Lower leg skin (tissue), 4 donors: ENCODE results near the gene PPP1R18. TPM values are rescaled to one million over a fixed set of nuclear protein-coding genes. Genes with fewer than 3 reads are reported as not detected.

Source experiments
- DNase-seq, 2 donors: peaks; one replicate each; pipeline ENCODE4 v3.0.0-alpha.2; 2019; ENCODE audit warnings: low spot score in 2 of 2
- H3K4me3 ChIP-seq: fragments of 200-600 bp; sonication (generic); 2 replicates; pipeline ENCODE4 v1.5.1; 2017; ENCODE audit warnings: mild to moderate bottlenecking, low read depth; ENCODE audit not compliant: poor library complexity, severe bottlenecking
- CTCF ChIP-seq, 3 donors: fragments of 450-650 bp; IDR thresholded peaks; one replicate each; pipeline ENCODE4 v1.5.1; 2016; ENCODE audit warnings: antibody characterized with exemption in 3 of 3, mild to moderate bottlenecking in 3 of 3, moderate library complexity in 2 of 3
- POLR2A ChIP-seq, 2 donors: fragments of 450-650 bp; IDR thresholded peaks; one replicate each; pipeline ENCODE4 v1.6.1; 2016 to 2017; ENCODE audit warnings: antibody characterized with exemption in 2 of 2, mild to moderate bottlenecking in 1 of 2, moderate library complexity in 1 of 2
- WGBS, 2 donors: methylation state at CpG; one replicate each; pipeline ENCODE4 v1.1.5; 2018; 5-methylcytosine and 5-hydroxymethylcytosine counted together
- intact Hi-C: fragments of 100-400 bp; cut with DNase I; formaldehyde crosslinking; loops from one replicate; pipeline ENCODE4 v1.15.0; 2023; ENCODE audit warnings: low total_unique reads
- total RNA-seq, 4 donors: library from RNA; depleted of rRNA; stranded (reverse); fragments of >200 nt; gene quantifications; one replicate each; pipeline ENCODE4 v1.1.0, GENCODE V29; 2016

Gene PPP1R18
- total RNA-seq, 4 donors from 2014 or later = 23.6 to 34.1 (median 27.3) TPM

- DNase-seq = no peak
- intact Hi-C loops = no loop called here
- 47 to 66% methylated on average over 7 of the region's 7 CpGs for WGBS, 2 donors
- H3K4me3 ChIP-seq = no peak overlapping the region
- TF ChIP-seq CTCF (IDR thresholded peaks at IDR 0.05) (no peak), POLR2A (IDR thresholded peaks at IDR 0.05) (no peak)
These were observed 6.5 kb downstream of the PPP1R18 start for GRCh38 chr6:30679765-30680535.

DNA sequence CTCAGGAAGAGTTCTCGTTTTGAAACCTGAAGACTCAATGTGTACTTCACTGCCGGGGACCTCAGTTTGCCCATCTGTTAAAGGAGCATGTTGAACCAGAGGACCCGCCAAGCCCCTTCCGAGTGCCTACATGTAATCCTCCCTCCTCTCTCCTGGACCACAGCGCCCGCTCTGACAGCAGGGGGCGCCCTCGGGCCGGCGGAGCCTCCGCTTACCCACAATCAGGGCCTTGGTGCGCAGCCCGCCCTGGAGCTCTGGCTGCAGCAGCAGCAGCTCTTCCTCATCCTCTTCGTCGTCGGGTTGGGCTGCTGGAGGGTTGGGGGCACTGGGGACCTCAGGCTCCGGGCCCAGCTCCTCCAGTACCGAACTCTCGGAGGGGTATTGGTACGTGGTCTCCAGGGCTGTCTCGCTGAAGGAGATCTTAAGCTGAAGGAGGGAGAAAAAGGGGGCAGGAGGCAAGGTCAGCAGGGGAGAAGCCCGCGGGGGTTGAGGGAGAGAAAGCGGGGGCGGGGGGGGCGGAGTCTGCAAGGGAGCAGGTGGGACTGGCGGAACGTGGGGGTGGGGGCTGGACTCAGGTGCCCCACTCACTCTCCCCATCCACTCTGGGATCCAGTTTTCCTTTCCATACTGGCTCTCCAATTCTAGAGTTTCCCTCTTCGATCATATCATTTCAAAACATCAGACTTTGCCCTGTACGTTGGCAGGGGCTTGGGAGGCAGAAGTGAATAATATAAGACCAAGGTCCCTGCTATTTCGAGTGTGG lies 7.3 kb downstream of the PPP1R18 start:
- peak; percentile 73 to 97 for DNase-seq
- H3K4me3 ChIP-seq = no peak overlapping the region
- peak in 2 of 3 donors; percentile 7 to 97 for TF ChIP-seq CTCF (IDR thresholded peaks at IDR 0.05)
- no peak for TF ChIP-seq POLR2A (IDR thresholded peaks at IDR 0.05)
- WGBS, 2 donors = 10 to 11% methylated on average over 30 to 31 of the region's 31 CpGs
- intact Hi-C loops = loop anchor here (1.0 kb wide), 1 partner anchor 44 kb away; no protein-coding TSS in a partner anchor

- DNase-seq = no peak
- TF ChIP-seq CTCF (IDR thresholded peaks at IDR 0.05) (no peak), POLR2A (IDR thresholded peaks at IDR 0.05) (no peak)
- intact Hi-C loops = no loop called here
- H3K4me3 ChIP-seq = no peak overlapping the region
- WGBS, 2 donors = 70 to 73% methylated on average over 10 of the region's 10 CpGs
These were observed 9.7 kb downstream of the PPP1R18 start for GRCh38 chr6:30676660-30677285.

GRCh38 chr6:30672445-30673253 lies 13.8 kb downstream of the PPP1R18 start, which contains the start of gene DHX16:
TSS of gene DHX16 (minus strand) at chr6:30673006. CDS start at chr6:30672841, 165 bp downstream.
- H3K4me3 ChIP-seq = peak within 1 kb of the TSS; percentile 88
- intact Hi-C loops = no loop called here
- peak; percentile 95 to 99 for DNase-seq
- 1% methylated on average over 50 to 53 of the region's 57 CpGs for WGBS, 2 donors
- TF ChIP-seq CTCF (IDR thresholded peaks at IDR 0.05) (peak in 1 of 3 donors; percentile 39), POLR2A (IDR thresholded peaks at IDR 0.05) (no peak)
